ENCODE data around the gene PBX4.

The PBX4 gene

GRCh38 chr19:19619181-19619848 is 828 bp upstream of the PBX4 start:
- no peak for DNase-seq (ENCODE audit: low read depth in 1 of 2, low spot score in 1 of 2)
- Histone ChIP-seq H3K4me3 (replicated peaks; ENCODE audit: insufficient read depth, low read length) (no peak overlapping the region), H3K27me3 (ENCODE audit: insufficient read depth, poor library complexity, severe bottlenecking) (no peaks in the 10 kb centered on the region), H3K27ac (replicated peaks) (no peak overlapping the region)
- TF ChIP-seq SPI1 (IDR thresholded peaks at IDR 0.05; ENCODE audit: borderline replicate concordance, low read depth) (no peak), REST (IDR thresholded peaks at IDR 0.05; ENCODE audit: insufficient replicate concordance, low read depth) (no peak), CTCF (IDR thresholded peaks at IDR 0.05; ENCODE audit: insufficient read depth, low read length) (no peak), GABPA (IDR thresholded peaks at IDR 0.05; ENCODE audit: low read depth) (no peak), POLR2AphosphoS5 (IDR thresholded peaks at IDR 0.05; ENCODE audit: low read depth) (no peak)

- no peak for TF ChIP-seq CTCF (IDR thresholded peaks at IDR 0.05; ENCODE audit: insufficient read depth, low read length)
- TF ChIP-seq SPI1 (IDR thresholded peaks at IDR 0.05; ENCODE audit: borderline replicate concordance, low read depth), result no peak
- no peak for TF ChIP-seq GABPA (IDR thresholded peaks at IDR 0.05; ENCODE audit: low read depth)
- TF ChIP-seq REST (IDR thresholded peaks at IDR 0.05; ENCODE audit: insufficient replicate concordance, low read depth), result no peak
- no peak for TF ChIP-seq POLR2AphosphoS5 (IDR thresholded peaks at IDR 0.05; ENCODE audit: low read depth)
- no peak for DNase-seq (ENCODE audit: low read depth in 1 of 2, low spot score in 1 of 2)
- Histone ChIP-seq H3K27ac (replicated peaks) (no peak overlapping the region), H3K4me3 (replicated peaks; ENCODE audit: insufficient read depth, low read length) (no peak overlapping the region), H3K27me3 (ENCODE audit: insufficient read depth, poor library complexity, severe bottlenecking) (no peaks in the 10 kb centered on the region)
Observed at GRCh38 chr19:19615086-19615485, 3.4 kb downstream of the PBX4 start.

GRCh38 chr19:19613506-19613905 is 5.0 kb downstream of the PBX4 start:
- H3K27me3 ChIP-seq (ENCODE audit: insufficient read depth, poor library complexity, severe bottlenecking), result no peaks in the 10 kb centered on the region
- H3K4me3 ChIP-seq (replicated peaks; ENCODE audit: insufficient read depth, low read length), result no peak overlapping the region
- H3K27ac ChIP-seq (replicated peaks), result no peak overlapping the region
- DNase-seq (ENCODE audit: low read depth in 1 of 2, low spot score in 1 of 2), result no peak
- TF ChIP-seq POLR2AphosphoS5 (IDR thresholded peaks at IDR 0.05; ENCODE audit: low read depth) (no peak), SPI1 (IDR thresholded peaks at IDR 0.05; ENCODE audit: borderline replicate concordance, low read depth) (no peak), CTCF (IDR thresholded peaks at IDR 0.05; ENCODE audit: insufficient read depth, low read length) (no peak), REST (IDR thresholded peaks at IDR 0.05; ENCODE audit: insufficient replicate concordance, low read depth) (no peak), GABPA (IDR thresholded peaks at IDR 0.05; ENCODE audit: low read depth) (no peak)
